GM19395 (cell line): ENCODE measurements around the gene NT5E.
"Not testable (repeated sequence)": the region's sequence is repeated elsewhere in the genome, so short reads cannot be mapped to it uniquely, and the experiment has no call there.

Experiments used
- ATAC-seq: cut with Tn5 transposase; IDR thresholded peaks from one replicate; pipeline ENCODE4 v1.9.1; 2021; ENCODE audit warnings: mild to moderate bottlenecking, moderate library complexity; ENCODE audit not compliant: unreplicated experiment

Gene NT5E

GRCh38 chr6:85449818-85450759 lies at the start of gene NT5E:
TSS of gene NT5E (plus strand) at chr6:85450083. CDS start at chr6:85450140, 57 bp downstream.
- ATAC-seq = peak; percentile 83

GRCh38 chr6:85400331-85400730 lies 49.6 kb upstream of the NT5E start:
- no peak for ATAC-seq

- no peak for ATAC-seq
Observed at GRCh38 chr6:85401186-85402021, 48.5 kb upstream of the NT5E start.

- ATAC-seq = no peak
Observed at GRCh38 chr6:85402071-85402470, 47.8 kb upstream of the NT5E start.

GRCh38 chr6:85402922-85403321 lies 47.0 kb upstream of the NT5E start:
- ATAC-seq = no peak

- ATAC-seq = no peak
Observed at GRCh38 chr6:85403331-85404015, 46.4 kb upstream of the NT5E start.

GRCh38 chr6:85404016-85404563 lies 45.8 kb upstream of the NT5E start:
- ATAC-seq = not testable (repeated sequence)

GRCh38 chr6:85404564-85405174 lies 45.2 kb upstream of the NT5E start:
- peak; percentile 19 for ATAC-seq

GRCh38 chr6:85405175-85405852 lies 44.6 kb upstream of the NT5E start:
- peak; percentile 76 for ATAC-seq

- no peak for ATAC-seq
Observed at GRCh38 chr6:85405853-85406198, 44.1 kb upstream of the NT5E start.

GRCh38 chr6:85406641-85407075 lies 43.2 kb upstream of the NT5E start:
- ATAC-seq = no peak

GRCh38 chr6:85408039-85408438 lies 41.8 kb upstream of the NT5E start:
- no peak for ATAC-seq

GRCh38 chr6:85412911-85413430 lies 36.9 kb upstream of the NT5E start:
- ATAC-seq = no peak

GRCh38 chr6:85416049-85416448 lies 33.8 kb upstream of the NT5E start:
- no peak for ATAC-seq

- no peak for ATAC-seq
Observed at GRCh38 chr6:85416766-85417165, 33.1 kb upstream of the NT5E start.

- no peak for ATAC-seq
Observed at GRCh38 chr6:85417336-85417735, 32.5 kb upstream of the NT5E start.

- ATAC-seq = no peak
Observed at GRCh38 chr6:85418059-85418458, 31.8 kb upstream of the NT5E start.

GRCh38 chr6:85419046-85419759 lies 30.7 kb upstream of the NT5E start:
- peak; percentile 83 for ATAC-seq

GRCh38 chr6:85420551-85420950 lies 29.3 kb upstream of the NT5E start:
- ATAC-seq = no peak
